Measurements from ENCODE around the gene CAMTA1.
"Not testable (repeated sequence)": the region's sequence is repeated elsewhere in the genome, so short reads cannot be mapped to it uniquely, and the experiment has no call there.

Gene CAMTA1

DNA sequence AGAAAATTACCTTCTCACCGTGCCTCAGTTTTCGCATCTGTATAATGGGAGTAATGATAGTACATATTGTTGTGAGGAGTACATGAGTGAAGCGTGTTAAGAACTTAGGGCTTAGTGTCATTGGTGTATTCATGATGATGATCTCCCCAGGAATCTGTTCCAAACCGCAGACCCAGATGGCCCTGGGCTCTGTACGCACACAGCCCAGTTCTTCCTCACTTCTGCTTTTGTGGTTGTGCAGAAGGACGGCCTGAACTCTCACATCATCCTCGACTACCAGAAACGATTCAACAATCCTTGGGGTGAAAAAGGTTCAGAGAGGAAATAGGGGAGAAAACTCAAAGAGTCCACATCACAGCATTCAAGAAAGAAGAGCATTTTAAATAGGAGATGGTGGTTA lies 323.0 kb downstream of the CAMTA1 start:
- DNase-seq (ENCODE audit: low read depth): no peak

DNA sequence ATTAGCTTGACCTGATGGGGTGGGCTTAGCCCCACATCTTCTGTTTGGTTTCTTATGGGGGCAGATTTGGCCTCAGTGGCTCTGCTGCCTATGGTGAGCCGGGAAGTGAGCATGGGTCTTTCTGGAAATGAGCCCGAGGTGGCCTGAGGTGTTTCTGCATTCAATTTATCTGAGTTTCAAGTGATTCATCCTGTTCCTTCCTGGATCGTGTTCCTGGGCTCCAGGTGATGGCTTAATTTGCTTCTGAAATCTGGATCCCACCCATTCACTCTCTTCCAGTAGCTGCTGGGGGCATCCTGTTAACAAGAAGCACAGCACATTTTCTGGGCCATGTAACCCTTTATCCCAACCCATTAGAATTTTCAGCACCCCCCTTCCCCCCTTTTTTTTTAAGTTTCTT lies 324.6 kb downstream of the CAMTA1 start:
- DNase-seq (ENCODE audit: low read depth): no peak

DNA sequence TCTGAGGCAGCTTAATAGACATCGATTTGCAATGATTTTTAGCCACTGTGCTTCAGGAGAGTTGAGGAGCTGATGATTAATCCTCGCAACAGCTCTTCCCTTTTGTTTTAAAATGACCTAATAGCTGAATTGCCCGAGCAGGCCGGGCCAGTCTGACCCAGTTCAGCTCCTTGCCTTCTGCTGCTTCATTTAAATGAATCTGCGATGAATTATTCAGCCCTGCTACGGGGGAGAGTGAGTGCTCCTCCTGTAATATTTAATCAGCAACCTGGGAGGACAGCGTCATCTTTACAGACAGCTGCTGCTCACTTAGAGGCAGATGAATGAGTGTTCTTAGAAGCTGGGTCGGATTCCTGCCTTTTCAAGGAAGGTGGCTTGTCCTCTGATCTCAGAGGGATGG lies 325.1 kb downstream of the CAMTA1 start:
- DNase-seq (ENCODE audit: low read depth): no peak

DNA sequence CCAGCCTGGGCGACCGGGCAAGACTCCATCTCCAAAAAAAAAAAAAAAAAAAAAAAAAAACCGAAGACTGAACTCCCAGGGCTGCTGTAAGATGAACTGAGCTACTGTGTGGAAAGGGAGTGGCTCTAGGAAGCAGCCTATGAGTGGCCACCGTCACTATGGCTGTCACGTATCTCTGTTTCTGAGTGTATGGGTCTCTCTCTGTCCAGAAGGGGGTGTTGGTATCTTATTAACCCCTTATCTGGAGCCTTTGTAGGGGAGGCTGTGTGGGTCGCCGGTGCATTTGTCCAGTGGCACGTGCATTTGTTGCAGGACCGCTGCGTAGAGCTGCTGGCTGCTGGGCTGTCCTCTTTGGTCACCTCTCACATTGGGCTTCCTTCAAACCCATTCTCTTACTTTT lies 326.6 kb downstream of the CAMTA1 start:
- DNase-seq (ENCODE audit: low read depth): no peak

DNA sequence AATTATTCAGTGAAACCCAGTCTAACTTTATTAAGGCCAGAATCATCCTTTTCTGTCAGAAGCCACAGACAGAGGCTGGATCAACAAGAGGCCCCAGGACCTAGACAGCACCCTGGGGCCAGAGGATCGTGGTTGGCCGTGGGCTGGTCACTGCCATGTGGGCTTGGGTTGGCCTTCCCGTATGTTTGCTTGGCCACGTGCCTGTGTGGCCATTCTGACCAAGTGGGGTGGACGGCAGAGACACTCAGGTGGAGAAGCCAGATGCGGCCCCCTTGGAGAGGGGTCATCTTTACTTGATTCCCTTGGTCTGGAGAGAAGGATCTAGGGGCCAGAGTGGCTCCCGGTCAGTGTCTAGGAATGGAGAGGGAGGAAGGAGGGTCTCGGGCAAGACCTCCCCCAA lies 327.9 kb downstream of the CAMTA1 start:
- no peak for DNase-seq (ENCODE audit: low read depth)

DNA sequence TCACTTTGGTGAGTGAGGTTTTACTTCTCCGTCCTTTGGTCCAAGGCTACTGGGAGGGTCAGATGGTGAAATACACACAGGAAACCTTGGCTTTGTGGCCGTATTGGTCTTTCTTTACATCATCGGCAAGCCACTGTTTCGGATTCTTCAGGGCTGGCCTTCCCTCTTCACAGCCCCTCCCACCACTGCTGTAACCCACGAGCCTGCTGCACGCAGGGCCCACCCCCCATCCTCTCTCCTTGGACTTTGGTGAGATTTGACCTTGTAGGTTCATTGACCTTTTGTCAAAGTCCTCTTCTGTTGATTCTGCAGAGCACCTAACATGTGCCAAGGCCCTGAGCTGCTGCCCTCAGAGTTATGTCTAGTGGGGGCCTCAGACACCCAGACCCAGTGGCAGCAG lies 328.6 kb downstream of the CAMTA1 start:
- DNase-seq (ENCODE audit: low read depth): no peak

DNA sequence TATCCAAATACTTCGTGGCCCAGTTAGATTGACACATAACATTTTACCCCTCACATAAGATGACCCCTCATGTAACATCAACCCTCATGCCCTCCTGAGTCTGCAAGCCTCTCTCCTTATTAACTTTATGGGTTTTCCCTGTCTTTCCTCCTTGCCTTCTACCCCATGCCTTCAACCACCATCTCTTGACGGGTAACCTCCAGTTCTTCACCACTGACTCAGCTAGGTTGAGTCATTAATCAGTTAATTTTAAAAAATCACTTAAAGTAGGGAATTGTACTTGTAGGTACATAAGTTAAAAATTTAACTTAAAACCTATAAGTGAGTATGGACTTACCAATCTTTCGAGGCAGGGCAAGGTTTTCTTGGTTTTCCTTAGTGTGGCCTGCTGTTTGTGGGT lies 330.7 kb downstream of the CAMTA1 start:
- no peak for DNase-seq (ENCODE audit: low read depth)

DNA sequence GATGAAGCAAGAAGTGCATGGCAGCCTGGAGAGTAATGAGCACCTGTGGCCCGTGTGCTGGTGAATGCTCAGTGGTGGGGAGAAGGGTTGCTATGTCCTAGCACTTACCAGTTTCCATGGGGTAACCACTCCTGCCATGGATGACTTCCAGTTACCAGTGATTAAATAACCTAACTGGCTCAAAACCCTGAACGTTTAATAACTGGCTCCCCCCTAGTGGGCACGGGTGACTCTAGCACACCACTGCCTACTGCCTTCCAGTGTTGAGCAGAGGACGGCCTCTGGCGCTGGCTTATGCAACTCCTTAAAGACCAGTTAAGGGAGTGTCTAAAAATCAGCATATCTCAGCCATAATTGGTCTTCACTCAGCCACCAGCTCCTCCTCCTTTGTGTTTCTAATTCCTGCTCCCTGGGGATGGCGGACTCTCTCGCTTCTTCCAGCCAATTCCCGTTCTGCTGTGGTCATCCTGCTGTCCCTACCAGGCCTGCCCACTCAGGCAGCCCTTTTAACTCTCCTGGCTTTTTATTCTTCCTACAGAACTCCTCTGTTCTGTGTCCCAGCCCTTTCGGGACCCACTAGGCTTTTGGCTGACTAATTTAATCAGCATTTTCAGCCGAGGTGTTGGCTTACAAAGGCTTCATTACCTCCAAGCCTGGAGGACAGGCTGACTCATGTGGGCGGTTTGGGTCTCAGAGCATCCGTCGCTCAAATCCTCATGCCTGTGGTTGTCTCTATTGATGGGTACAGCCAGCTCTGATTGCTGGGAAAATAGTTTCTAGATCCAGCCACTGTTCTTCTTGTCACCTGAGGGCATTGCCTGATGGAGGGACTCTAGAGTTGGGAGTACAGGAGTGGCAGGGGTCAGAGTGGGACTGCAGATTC lies 332.4 kb downstream of the CAMTA1 start:
- peak; percentile 74 for DNase-seq (ENCODE audit: low read depth)

DNA sequence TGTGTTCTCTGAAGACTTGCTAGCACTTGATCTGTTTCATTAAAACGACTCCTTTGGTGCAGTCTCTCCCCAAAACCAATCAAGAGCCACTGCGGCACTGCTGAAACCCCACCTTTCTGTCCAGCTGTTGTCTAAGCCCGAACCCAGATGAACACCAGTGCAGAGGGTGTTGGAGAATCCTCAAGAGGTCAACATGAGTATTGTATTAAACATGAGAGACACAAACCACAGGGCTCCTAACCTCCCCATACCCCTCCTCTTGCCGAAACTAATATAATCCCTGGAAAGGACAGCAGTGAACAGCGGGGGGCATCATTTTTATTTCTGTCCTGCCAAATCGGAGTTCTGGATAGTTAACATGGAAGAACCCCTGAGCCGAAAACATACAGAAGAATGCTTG lies 333.9 kb downstream of the CAMTA1 start:
- no peak for DNase-seq (ENCODE audit: low read depth)

DNA sequence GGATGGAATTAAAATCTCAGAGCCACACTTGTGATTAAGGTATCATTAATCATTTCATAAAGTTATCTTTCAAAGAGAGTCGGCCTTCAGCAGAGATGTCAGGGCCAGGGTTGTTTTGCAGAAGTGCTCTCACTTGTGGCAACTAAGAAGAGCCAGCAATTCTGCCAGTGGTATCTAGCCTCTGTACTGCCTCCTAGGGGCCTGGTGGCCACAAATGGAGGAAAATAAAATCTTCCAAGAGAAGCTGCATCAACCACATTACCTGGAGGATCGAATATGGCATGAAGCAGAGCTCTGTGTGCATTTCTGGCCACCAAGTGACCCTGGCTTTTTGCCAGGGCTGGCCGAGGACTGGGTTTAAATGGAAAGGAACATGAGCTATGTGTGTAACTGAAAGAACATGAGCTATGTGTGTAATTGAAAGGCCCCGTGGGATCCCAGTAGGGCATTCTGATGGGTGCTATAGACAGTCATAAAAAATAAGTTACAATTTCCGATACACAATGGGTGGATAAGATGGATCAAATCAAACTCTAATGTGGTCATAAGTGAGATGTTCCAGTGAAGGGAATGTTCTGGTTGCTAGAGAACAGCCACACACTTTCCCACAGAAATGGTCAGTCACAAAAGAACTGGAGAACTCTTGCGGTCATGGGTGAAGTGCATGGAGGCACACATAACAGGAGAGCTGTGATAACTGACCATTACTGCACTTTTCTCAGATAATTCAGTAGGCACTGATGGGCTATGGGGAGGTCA lies 335.8 kb downstream of the CAMTA1 start:
- DNase-seq (ENCODE audit: low read depth): no peak

DNA sequence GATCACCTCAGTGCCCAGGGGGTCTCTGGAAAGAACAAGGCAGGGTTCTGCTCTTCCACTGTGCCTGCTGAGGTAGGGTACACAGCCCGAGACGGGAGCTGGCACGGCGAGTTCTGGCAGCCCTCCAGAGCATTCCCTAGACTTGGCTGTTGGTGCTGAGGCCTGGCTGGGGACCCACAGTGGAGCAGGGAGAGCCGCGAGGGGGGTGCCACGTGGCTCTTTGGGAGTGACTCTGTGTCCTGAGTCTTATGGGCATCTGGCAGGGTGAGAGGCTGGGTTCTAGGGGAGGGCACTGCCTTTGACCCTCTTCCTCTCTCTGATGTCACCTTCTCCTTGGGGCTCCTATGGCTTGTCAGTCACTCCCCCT lies 336.4 kb downstream of the CAMTA1 start:
- no peak for DNase-seq (ENCODE audit: low read depth)

DNA sequence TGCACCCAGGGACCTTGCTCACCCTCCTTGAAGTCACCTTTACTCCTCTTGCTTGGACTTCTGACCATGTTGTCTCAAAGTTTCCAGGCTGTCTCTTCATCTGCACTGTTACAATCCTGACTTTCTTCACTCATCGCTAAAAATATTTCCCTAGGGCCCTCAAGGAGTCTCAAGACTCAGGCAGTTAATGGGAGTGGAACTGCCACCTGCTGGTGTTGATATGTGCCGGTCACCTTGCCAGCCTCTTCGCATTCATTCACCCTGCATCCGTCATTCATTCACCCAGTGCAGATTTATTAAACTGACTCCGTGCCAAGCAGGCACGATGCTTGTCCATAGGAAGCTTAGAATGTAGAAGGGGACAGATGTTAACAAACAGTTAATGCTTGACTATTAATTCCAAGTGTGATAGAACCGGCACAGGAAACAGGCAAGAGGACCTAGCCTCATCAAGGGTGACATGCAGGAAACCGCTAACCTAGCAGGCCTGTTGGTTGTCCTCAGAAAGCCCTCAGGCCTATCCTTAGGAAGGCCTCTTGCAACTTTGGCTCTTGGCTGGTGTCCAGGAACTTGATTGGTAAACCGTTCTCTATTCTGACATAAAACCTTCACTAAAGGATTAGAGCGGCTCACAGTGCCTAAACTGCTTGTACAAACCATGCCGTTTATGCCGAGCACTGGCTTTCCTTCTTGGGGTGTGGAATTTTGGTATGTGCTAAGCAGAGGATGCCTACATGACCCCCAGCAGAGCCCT lies 342.2 kb downstream of the CAMTA1 start:
- DNase-seq (ENCODE audit: low read depth): no peak

DNA sequence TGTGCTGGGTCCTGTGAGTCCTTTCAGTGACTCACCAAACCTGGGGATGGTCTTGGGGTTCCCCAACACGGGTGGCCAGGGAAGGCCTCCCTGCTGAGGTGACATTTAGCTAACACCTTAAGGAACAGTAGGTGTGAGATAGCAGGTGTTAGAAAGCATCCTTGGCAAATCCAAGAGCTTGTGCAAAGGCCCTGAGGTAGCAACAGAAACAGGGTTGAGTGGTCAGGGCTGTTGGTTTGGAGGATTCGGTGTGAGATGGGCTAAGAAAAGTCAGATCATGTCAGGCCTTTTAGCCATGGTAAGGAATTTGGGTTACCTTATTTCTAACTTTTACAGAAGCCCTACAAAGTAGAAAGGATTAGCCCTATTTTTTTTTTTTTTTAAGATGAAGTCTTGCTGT lies 343.0 kb downstream of the CAMTA1 start:
- no peak for DNase-seq (ENCODE audit: low read depth)

DNA sequence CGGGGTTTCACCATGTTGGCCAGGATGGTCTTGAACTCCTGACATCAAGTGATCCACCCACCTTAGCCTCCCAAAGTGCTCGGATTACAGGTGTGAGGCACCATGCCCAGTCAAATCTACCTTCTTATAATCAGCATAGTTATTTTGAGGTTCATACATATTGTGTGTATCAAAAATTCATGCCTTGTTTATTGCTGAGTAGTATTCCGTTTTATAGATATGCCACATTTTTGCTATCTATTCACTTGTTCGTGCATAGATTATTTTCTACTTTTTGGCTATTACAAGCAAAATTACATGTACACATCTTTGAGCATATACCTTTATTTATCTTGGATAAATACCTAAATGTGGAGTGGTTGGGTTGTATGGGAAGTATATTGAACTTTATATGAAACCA lies 344.9 kb downstream of the CAMTA1 start:
- no peak for DNase-seq (ENCODE audit: low read depth)

DNA sequence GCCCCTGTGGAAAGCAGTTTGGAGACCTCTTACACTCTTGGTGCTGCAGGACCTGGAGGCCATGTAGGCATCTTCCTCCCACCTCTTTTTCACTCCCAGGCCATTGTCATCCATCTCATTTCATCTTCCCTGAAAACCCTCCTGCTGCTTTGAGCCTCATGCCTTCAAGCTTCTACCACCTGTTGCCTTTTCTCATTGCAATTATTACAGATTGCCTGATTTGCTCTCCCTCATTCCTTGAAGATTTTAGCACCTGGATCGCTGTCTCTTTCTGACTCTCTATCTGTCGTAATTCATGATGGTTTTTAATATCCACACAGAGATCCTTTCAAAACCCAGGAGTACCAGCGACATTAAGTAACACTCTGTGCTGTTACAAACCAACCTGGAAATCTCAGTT lies 350.2 kb downstream of the CAMTA1 start:
- DNase-seq (ENCODE audit: low read depth): no peak

DNA sequence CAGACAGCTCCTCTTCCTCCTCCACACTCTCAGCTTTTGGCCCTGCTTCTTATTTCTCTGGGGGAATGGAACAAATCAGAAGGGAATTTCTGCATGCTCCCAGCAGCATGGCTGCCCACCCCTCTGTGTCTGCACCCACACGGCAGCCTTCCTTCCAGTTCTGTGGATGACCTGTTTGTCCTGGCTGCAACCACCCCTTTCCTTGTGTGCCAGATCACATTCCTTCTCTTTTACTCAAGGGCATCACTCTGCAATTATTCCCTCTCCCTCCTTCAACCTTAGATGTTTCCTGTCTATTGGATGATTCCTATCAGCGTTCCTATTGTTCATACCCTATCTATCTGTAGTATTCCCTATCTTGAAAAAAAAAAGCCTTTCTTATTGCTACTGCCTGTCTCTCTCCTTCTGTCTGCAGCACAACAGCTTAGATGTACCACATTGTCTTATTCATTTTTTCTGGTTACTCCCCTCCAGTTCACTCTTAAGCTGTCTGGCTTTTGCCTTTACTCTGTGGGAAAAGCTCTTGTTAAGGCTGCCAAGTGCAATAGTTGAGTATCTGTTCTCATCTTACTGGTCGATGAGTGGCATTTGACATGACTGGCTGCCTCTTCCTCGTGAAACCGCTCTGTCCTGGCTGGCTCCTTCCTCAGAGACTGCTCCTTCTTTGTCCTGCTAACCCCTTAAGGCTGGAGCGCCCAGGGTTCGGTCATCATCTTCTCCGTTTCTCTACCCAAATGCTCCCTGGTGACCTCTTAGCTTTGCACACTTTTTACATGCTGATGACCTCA lies 351.1 kb downstream of the CAMTA1 start:
- DNase-seq (ENCODE audit: low read depth): no peak

DNA sequence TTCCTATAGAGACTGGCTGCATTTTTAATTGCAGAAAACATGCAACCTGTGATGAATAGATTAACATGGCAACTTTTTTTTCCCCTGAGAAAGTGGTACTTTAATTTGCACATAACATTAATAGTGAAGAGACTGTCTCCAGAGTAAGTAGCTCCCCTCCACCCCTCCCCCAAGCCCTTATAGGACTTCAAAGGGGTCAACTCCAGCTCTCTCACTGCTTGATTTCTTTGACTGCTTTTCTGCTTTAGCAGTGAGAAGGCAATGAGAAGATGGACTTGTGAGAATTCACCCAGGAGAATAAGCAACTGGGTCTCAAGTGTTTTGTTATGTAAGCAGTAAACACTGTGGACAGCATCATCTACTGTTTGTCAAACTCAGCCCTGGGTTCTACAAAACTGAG lies 355.0 kb downstream of the CAMTA1 start:
- DNase-seq (ENCODE audit: low read depth): no peak

DNA sequence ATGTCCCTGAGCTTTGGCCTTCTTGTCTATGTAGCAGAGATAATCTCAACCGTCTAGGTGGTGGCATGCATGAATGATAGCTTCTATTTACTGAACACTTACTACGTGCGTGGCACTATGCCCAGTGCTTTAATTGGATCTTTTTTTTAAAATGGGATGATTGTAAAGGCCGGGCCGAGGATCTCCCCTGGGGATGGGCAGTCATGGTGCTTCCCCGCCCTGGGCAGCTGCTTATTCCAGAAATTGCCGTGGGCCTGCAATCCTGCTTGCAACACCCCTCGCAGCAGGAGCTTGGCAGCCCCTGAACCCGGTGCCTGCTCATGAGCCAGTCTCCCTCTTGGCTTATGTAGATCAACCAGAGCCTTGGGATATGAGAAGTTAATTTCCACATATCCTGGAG lies 360.7 kb downstream of the CAMTA1 start:
- no peak for DNase-seq (ENCODE audit: low read depth)

DNA sequence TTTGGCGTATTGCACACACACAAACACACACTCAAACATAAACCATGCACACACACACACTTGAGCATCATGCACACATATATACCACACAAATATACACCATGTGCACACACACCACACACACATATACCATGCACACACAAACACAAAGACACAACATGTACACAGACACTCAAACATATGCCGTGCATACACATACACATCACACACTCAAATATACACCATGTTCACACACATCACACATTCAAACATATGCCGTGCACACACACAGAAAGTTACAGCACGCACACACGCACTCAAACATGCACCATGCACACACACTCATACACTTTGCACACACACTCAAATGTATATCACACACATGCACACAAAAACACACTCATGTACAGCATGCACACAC lies 361.5 kb downstream of the CAMTA1 start:
- no peak for DNase-seq (ENCODE audit: low read depth)

DNA sequence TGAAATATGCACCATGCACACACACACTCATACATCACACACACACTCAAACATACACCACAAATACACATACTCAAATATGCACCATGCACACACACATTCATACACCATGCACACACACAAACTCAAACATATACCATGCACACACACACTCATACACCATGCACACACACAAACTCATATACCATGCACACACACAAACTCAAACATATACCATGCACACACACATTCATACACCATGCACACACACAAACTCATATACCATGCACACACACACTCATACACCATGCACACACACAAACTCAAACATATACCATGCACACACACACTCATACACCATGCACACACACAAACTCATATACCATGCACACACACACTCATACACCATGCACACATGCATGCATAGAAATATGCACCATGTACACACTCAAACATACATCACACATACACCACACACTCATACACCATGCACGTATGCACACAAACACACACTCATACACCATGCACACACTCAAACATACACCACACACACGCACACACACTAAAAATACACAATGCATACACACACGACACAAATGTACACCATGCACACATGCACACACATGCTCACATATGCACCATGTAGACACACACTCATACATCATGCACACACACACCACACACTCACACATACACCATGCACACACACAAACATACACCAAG lies 362.5 kb downstream of the CAMTA1 start:
- not testable (repeated sequence) for DNase-seq (ENCODE audit: low read depth)

DNA sequence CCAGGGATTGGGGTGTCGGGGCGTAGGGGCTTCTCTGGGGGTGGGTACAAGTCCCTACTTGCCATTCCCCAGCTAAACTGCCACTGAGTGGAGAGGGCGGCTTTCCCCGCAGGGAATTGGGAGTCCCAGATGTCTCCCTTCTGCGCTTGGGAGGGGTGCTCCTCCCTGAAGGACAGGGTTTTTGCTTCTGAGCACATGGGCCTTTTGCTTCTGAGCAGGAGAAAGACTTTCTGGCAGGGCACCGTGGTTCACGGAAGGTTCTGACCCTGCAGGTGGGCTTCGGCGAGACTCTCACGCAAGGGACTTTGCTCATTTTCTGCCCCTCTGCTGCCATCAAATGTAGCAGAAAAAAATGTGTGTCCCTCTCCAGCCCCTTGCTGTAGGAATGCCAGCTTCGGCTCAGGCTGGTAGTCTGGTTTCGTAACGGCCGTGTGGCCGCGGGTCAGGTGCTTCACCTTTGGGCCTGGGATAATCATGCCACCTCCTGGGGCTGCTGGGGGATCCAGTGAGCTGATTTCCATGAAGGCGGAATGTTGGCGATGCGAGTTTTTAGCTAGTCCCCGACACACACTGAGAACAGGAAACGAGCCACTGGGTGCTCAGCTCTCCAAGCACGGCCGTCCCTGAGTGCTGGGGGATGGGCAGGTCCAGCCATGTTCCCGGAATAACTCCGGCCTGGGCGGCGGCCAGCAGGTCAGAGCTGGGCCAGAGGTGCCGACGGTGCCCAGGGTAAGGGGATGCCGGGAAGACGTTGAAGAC lies 364.0 kb downstream of the CAMTA1 start:
- DNase-seq (ENCODE audit: low read depth): no peak
